Keratinocyte (primary cell): ENCODE results near the gene ABTB1.

Source experiments
- EZH2 ChIP-seq: IDR thresholded peaks from one replicate; pipeline ENCODE4 v1.6.1; 2012; ENCODE audit warnings: inconsistent platforms, mild to moderate bottlenecking, low read length, moderate library complexity
- TF ChIP-seq, protein P1 (sequence below), 3 experiments: IDR thresholded peaks in 1 of 3; conservative IDR thresholded peaks in 1 of 3; optimal IDR thresholded peaks in 1 of 3; 2 replicates in 2 of 3; 3 replicates in 1 of 3; pipeline versions ENCODE3 to v1.5.1; 2011; ENCODE audit warnings: low read length in 3 of 3, mild to moderate bottlenecking in 3 of 3, moderate library complexity in 2 of 3, control low read depth in 1 of 3, inconsistent platforms in 1 of 3; ENCODE audit not compliant: insufficient read depth in 2 of 3; ENCODE audit errors: extremely low read depth in 1 of 3

DNA sequence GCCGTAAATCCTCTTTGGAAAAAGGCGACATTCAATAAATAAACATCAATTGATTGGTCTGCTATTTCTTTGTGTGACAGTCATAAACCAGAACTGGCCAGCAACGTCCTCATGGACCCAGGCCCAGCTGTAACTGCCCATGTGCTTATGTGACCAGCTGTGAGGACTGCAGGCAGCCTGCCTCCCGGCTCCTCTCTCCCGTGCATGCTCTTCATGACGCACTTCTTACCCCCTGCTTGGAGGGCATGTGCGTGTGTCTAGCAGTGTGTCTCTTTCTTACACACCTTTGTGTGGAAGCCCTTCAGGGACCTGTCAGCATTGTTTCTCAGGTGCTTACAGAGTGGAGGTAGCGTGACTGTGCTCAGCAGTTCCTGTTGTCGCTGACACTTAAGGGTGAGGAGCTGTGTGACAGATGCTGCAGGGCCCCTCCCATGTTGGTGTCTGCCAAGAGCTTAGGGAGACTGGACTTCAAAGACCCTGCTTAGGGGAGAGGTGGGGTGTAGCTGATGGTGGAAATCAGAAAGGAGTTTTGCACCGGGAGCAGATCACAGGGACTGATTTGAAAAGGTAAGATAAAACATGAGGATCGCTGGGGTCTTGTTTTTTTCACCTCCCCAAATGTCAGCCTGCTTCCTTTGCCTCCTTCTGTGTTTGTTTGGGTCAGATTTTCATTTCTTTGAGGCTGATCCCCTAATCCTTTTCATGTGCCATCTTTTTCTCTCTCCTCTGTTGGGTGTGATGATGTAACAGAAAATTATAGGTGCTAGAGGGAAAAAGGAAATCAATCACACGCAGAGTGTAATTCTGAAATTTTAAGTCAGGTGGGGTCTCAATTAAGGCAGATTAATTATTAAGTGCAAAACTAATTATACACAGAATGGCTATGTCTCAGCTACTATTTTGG lies 41.7 kb upstream of the ABTB1 start:
- TF ChIP-seq, protein P1, sequence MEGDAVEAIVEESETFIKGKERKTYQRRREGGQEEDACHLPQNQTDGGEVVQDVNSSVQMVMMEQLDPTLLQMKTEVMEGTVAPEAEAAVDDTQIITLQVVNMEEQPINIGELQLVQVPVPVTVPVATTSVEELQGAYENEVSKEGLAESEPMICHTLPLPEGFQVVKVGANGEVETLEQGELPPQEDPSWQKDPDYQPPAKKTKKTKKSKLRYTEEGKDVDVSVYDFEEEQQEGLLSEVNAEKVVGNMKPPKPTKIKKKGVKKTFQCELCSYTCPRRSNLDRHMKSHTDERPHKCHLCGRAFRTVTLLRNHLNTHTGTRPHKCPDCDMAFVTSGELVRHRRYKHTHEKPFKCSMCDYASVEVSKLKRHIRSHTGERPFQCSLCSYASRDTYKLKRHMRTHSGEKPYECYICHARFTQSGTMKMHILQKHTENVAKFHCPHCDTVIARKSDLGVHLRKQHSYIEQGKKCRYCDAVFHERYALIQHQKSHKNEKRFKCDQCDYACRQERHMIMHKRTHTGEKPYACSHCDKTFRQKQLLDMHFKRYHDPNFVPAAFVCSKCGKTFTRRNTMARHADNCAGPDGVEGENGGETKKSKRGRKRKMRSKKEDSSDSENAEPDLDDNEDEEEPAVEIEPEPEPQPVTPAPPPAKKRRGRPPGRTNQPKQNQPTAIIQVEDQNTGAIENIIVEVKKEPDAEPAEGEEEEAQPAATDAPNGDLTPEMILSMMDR (optimal IDR thresholded peaks at IDR 0.05 in 1 of 3, IDR thresholded peaks at IDR 0.05 in 1 of 3, conservative IDR thresholded peaks at IDR 0.05 in 1 of 3; ENCODE audit: extremely low read depth in 1 of 3, insufficient read depth in 2 of 3, low read length in 3 of 3): no peak
- no peak for TF ChIP-seq EZH2
